RWPE2 (cell line): ENCODE results near the gene WWC2.

Source experiments
- ATAC-seq: fragments of 200-7000 bp; cut with Tn5 transposase; 3 replicates; pipeline ENCODE4 v1.9.1; 2021; ENCODE audit warnings: low read depth
- DNase-seq: peaks from one replicate; pipeline ENCODE4 v3.0.0-alpha.2; 2020; ENCODE audit warnings: low spot score
- H3K27ac ChIP-seq: fragments of 450-650 bp; 2 replicates; pipeline ENCODE4 v1.5.1; 2017; ENCODE audit warnings: mild to moderate bottlenecking; ENCODE audit not compliant: poor library complexity, severe bottlenecking
- H3K27me3 ChIP-seq: fragments of 250-450 bp; sonication (Bioruptor Pico); 2 replicates; pipeline ENCODE4 v1.5.1; 2021; ENCODE audit warnings: mild to moderate bottlenecking, moderate library complexity; ENCODE audit not compliant: insufficient read depth, poor library complexity, severe bottlenecking
- H3K36me3 ChIP-seq: fragments of 250-450 bp; sonication (Bioruptor Pico); 2 replicates; pipeline ENCODE4 v1.5.1; 2020; ENCODE audit warnings: low read depth, mild to moderate bottlenecking, moderate library complexity
- H3K4me1 ChIP-seq: fragments of 250-450 bp; sonication (Bioruptor Pico); 2 replicates; pipeline ENCODE4 v1.5.1; 2021; ENCODE audit warnings: mild to moderate bottlenecking, moderate library complexity; ENCODE audit not compliant: insufficient read depth, poor library complexity, severe bottlenecking
- H3K4me3 ChIP-seq: fragments of 250-450 bp; sonication (Bioruptor Pico); 2 replicates; pipeline ENCODE4 v1.5.1; 2021; ENCODE audit warnings: mild to moderate bottlenecking, moderate library complexity; ENCODE audit not compliant: severe bottlenecking
- H3K9me3 ChIP-seq: fragments of 250-450 bp; sonication (Bioruptor Pico); 2 replicates; pipeline ENCODE4 v1.5.1; 2021; ENCODE audit warnings: mild to moderate bottlenecking, moderate library complexity; ENCODE audit not compliant: severe bottlenecking
- CTCF ChIP-seq: fragments of 450-650 bp; IDR thresholded peaks from one replicate; pipeline ENCODE4 v1.5.1; 2017; ENCODE audit warnings: mild to moderate bottlenecking, moderate library complexity; ENCODE audit not compliant: poor library complexity, severe bottlenecking

The WWC2 gene

GRCh38 chr4:183240581-183241321, 141.7 kb downstream of the WWC2 start:
- H3K4me1 ChIP-seq, result peaks cover 9% of the 10 kb centered on the region
- ATAC-seq (0 out of 3 replicates have a peak, but pooled peaks have one; percentile 12), DNase-seq (no peak)
- H3K27ac ChIP-seq, result no peak overlapping the region
- H3K27me3 ChIP-seq, result no peaks in the 10 kb centered on the region
- H3K4me3 ChIP-seq, result no peak overlapping the region
- H3K36me3 ChIP-seq, result peaks cover 28% of the 10 kb centered on the region
- H3K9me3 ChIP-seq, result no peaks in the 10 kb centered on the region
- TF ChIP-seq CTCF, result no peak

GRCh38 chr4:183241322-183241640, 142.2 kb downstream of the WWC2 start:
- peaks cover 29% of the 10 kb centered on the region for H3K36me3 ChIP-seq
- H3K9me3 ChIP-seq, result no peaks in the 10 kb centered on the region
- H3K27me3 ChIP-seq, result no peaks in the 10 kb centered on the region
- ATAC-seq, result peak; percentile 83
- no peak overlapping the region for H3K4me3 ChIP-seq
- no peak for DNase-seq
- no peak for TF ChIP-seq CTCF
- peaks cover 9% of the 10 kb centered on the region for H3K4me1 ChIP-seq
- H3K27ac ChIP-seq, result no peak overlapping the region

- Histone ChIP-seq H3K9me3 (no peaks in the 10 kb centered on the region), H3K4me3 (no peak overlapping the region), H3K27me3 (no peaks in the 10 kb centered on the region), H3K36me3 (peaks cover 34% of the 10 kb centered on the region), H3K27ac (no peak overlapping the region), H3K4me1 (peaks cover 9% of the 10 kb centered on the region)
- TF ChIP-seq CTCF, result no peak
- ATAC-seq (no peak), DNase-seq (no peak)
Observed at GRCh38 chr4:183241721-183242151, 142.7 kb downstream of the WWC2 start.

GRCh38 chr4:183242291-183242690, 143.2 kb downstream of the WWC2 start:
- ATAC-seq, result no peak
- Histone ChIP-seq H3K9me3 (no peaks in the 10 kb centered on the region), H3K4me3 (no peak overlapping the region), H3K4me1 (peaks cover 9% of the 10 kb centered on the region), H3K36me3 (peaks cover 38% of the 10 kb centered on the region), H3K27me3 (no peaks in the 10 kb centered on the region), H3K27ac (no peak overlapping the region)
- no peak for TF ChIP-seq CTCF
- no peak for DNase-seq

GRCh38 chr4:183244019-183244418, 145.0 kb downstream of the WWC2 start:
- Histone ChIP-seq H3K27ac (no peak overlapping the region), H3K9me3 (no peaks in the 10 kb centered on the region), H3K4me3 (no peak overlapping the region), H3K4me1 (peaks cover 9% of the 10 kb centered on the region), H3K36me3 (peaks cover 50% of the 10 kb centered on the region), H3K27me3 (no peaks in the 10 kb centered on the region)
- TF ChIP-seq CTCF, result no peak
- ATAC-seq, result no peak
- no peak for DNase-seq
